ENCODE results near the gene KRTAP20-2.

The KRTAP20-2 gene

DNA sequence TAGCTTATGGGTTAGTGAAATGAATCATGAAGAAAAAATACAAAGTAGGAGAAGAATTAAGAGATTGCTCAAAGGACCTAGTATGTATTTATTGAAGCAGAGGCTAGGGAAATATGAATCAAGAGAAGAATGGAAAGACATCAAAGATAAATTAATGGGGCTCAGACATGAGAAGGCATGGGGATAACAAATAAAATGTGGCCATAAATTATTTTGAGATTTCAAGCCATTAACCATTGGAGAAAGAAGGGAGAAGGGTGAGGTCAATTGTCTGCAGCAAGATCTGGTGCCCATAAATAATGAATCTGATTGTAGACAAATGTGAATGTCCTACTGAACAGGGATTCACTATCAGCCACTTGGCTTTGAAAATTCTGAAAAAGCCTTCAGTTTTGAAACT, 17.9 kb downstream of the KRTAP20-2 start:
- no peak for DNase-seq (ENCODE audit: low read depth in 2 of 2)
- no peak overlapping the region for H3K4me3 ChIP-seq (replicated peaks in 1 of 2; ENCODE audit: low read depth in 2 of 2, low read length in 2 of 2)
- TF ChIP-seq, protein P1, sequence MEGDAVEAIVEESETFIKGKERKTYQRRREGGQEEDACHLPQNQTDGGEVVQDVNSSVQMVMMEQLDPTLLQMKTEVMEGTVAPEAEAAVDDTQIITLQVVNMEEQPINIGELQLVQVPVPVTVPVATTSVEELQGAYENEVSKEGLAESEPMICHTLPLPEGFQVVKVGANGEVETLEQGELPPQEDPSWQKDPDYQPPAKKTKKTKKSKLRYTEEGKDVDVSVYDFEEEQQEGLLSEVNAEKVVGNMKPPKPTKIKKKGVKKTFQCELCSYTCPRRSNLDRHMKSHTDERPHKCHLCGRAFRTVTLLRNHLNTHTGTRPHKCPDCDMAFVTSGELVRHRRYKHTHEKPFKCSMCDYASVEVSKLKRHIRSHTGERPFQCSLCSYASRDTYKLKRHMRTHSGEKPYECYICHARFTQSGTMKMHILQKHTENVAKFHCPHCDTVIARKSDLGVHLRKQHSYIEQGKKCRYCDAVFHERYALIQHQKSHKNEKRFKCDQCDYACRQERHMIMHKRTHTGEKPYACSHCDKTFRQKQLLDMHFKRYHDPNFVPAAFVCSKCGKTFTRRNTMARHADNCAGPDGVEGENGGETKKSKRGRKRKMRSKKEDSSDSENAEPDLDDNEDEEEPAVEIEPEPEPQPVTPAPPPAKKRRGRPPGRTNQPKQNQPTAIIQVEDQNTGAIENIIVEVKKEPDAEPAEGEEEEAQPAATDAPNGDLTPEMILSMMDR (IDR thresholded peaks at IDR 0.05; ENCODE audit: low read depth, low read length): no peak

DNA sequence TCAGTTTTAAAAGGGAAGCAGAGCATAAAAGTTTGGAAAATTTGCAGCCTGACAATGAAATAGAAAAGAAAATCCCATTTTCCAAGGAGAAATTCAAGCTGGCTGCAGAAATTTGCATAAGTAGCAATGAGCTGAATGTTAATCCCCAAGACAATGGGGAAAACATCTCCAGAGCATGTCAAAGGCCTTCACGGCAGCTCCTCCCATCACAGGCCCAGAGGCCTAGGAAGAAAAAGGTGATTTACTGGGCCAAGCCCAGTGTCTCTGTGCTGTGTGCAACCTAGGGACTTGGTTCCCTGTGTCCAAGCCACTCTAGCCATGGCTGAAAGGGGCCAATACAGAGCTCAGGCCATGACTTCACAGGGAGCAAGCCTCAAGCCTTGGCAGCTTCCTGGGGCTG, 33.8 kb downstream of the KRTAP20-2 start:
- TF ChIP-seq, protein P1 (IDR thresholded peaks at IDR 0.05; ENCODE audit: low read depth, low read length): no peak
- DNase-seq (ENCODE audit: low read depth in 2 of 2): no peak
- no peak overlapping the region for H3K4me3 ChIP-seq (replicated peaks in 1 of 2; ENCODE audit: low read depth in 2 of 2, low read length in 2 of 2)

DNA sequence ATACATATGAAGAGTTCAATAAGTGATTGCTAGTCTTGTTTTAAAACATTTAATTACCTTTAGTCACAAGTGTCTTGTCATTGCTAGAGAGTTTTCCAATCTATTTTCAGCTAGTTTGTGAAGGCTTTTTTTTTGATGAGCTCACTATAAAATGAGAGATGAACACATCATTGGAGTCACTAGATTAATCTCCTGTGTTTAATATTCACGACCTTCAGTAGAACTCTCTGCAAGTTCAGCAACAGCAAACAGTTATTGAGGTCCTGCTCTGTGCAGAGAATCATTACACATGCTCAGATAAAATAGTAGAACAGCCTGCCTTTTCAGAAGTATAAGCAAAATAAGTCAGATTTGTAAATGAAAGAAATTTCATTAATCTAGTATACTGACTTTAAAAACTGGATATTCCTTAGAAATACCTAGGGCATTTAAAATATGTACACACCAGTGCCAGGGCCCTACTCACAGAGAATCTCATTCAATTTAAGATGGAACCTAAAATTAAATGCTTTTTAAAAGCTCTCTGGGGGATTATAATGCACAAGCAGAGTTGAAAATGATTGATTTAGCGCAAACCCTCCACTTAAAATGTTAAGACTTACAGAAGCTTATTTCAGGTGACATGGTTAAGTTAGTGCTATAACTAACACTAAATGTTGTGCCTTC, 38.1 kb downstream of the KRTAP20-2 start:
- no peak for DNase-seq (ENCODE audit: low read depth in 2 of 2)
- TF ChIP-seq, protein P1 (IDR thresholded peaks at IDR 0.05; ENCODE audit: low read depth, low read length): no peak
- H3K4me3 ChIP-seq (replicated peaks in 1 of 2; ENCODE audit: low read depth in 2 of 2, low read length in 2 of 2): no peak overlapping the region

DNA sequence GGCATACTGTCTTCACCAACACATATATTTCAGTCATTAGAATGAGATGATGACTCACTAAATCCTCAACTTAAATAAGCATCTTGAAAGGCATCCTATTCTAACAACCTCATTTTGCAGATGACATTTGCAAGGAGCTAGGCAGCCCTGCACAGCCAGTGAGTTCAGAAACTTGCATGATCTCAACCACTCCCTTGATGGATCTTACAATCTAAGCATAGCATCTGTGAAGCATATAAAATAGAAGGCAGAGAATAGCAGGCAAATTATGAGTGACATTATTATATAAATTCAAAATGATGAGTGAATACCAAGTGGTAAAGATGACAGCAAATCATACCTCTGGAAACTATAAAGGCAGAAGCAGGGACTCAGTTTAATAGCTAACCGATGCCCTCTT, 39.3 kb downstream of the KRTAP20-2 start:
- TF ChIP-seq, protein P1 (IDR thresholded peaks at IDR 0.05; ENCODE audit: low read depth, low read length): no peak
- no peak overlapping the region for H3K4me3 ChIP-seq (replicated peaks in 1 of 2; ENCODE audit: low read depth in 2 of 2, low read length in 2 of 2)
- no peak for DNase-seq (ENCODE audit: low read depth in 2 of 2)

DNA sequence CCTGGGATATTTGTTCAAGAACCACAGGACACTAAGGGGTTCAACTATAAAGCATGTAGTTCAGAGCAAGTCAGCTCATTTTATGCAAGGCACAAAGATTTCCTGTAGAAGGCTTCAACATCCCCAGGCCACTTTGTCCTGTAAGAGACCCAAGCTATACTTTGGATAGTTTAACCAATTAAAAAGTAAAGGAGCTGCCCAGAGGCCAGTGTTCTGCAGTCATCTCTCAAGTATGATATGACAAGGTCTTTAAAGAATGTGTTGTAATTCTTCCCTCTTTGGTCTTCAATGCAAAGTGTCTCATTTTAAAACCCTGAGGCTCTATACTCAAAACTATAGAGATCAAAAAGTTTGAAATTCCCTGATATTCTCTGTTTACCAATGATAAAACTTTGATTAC, 41.7 kb downstream of the KRTAP20-2 start:
- no peak overlapping the region for H3K4me3 ChIP-seq (replicated peaks in 1 of 2; ENCODE audit: low read depth in 2 of 2, low read length in 2 of 2)
- TF ChIP-seq, protein P1 (IDR thresholded peaks at IDR 0.05; ENCODE audit: low read depth, low read length): no peak
- DNase-seq (ENCODE audit: low read depth in 2 of 2): no peak

DNA sequence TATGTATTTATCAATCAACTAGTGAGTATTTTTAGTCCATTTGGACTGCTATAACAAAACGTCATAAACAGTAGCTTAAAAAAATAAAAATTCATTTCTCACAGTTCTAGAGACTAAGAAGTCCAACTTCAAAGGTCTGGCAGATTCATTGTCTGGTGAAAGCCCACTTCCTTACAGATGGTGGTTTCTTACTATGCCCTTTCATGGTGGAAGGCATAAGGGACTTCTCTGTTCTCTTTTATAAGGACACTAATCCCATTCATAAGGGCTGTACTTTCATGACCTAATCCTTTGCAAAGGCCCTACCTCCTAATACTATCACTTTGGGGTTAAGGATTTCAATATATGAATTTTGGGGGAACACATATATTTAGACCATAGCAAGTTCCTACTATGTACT, 45.6 kb downstream of the KRTAP20-2 start:
- no peak for DNase-seq (ENCODE audit: low read depth in 2 of 2)
- TF ChIP-seq, protein P1 (IDR thresholded peaks at IDR 0.05; ENCODE audit: low read depth, low read length): no peak
- no peak overlapping the region for H3K4me3 ChIP-seq (replicated peaks in 1 of 2; ENCODE audit: low read depth in 2 of 2, low read length in 2 of 2)

DNA sequence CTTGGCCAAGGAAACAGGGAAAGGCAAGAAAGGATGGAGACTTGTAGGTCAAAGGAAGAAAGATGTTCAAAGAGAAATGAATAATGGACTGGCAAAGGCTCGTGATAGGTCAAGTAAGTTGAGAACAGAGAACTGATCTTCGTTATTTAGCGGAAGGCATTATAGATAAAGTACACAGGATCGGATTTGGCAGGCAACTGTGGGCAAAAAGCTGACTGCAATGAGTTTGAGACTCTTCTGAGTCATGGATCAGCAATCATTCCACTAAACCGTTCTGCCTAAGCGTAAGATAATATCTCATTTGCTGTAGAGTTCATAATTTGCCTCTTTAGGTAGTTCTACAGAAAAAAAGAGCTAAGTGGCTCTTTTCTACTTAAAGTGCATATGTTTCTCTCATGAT, 49.5 kb downstream of the KRTAP20-2 start:
- no peak overlapping the region for H3K4me3 ChIP-seq (replicated peaks in 1 of 2; ENCODE audit: low read depth in 2 of 2, low read length in 2 of 2)
- TF ChIP-seq, protein P1 (IDR thresholded peaks at IDR 0.05; ENCODE audit: low read depth, low read length): no peak
- no peak for DNase-seq (ENCODE audit: low read depth in 2 of 2)
